ENCODE data around the gene KCNK5.

GRCh38 chr6:39194466-39194865 is 34.8 kb downstream of the KCNK5 start:
- TF ChIP-seq SIN3A (IDR thresholded peaks at IDR 0.05; ENCODE audit: borderline replicate concordance, insufficient read depth, low read length), result no peak
- TF ChIP-seq TAF1 (IDR thresholded peaks at IDR 0.05; ENCODE audit: borderline replicate concordance, insufficient read depth, low read length), result no peak
- no peak for TF ChIP-seq POLR2AphosphoS5 (IDR thresholded peaks at IDR 0.05; ENCODE audit: low read depth, low read length)
- no peak for TF ChIP-seq REST (IDR thresholded peaks at IDR 0.05; ENCODE audit: insufficient read depth in 1 of 2, low read depth in 2 of 2, low read length in 2 of 2)
- TF ChIP-seq FOXP2 (optimal IDR thresholded peaks at IDR 0.05; ENCODE audit: borderline replicate concordance, extremely low read depth, extremely low read length, insufficient read depth), result no peak

Data from PFSK-1 (cell line).